ENCODE results near the gene CEACAM4.

The CEACAM4 gene

GRCh38 chr19:41616792-41617621 is 9.9 kb downstream of the CEACAM4 start:
- DNase-seq: no peak

- no peak for DNase-seq
Observed at GRCh38 chr19:41615207-41615606, 11.7 kb downstream of the CEACAM4 start.

- DNase-seq: no peak
Observed at GRCh38 chr19:41612483-41612882, 14.4 kb downstream of the CEACAM4 start.

GRCh38 chr19:41610789-41611188 is 16.1 kb downstream of the CEACAM4 start:
- DNase-seq: no peak

- DNase-seq: no peak
Observed at GRCh38 chr19:41607668-41608067, 19.2 kb downstream of the CEACAM4 start.

- DNase-seq: no peak
Observed at GRCh38 chr19:41606215-41606837, 20.5 kb downstream of the CEACAM4 start.

- no peak for DNase-seq
Observed at GRCh38 chr19:41604831-41605230, 22.0 kb downstream of the CEACAM4 start.

GRCh38 chr19:41601771-41602170 is 25.1 kb downstream of the CEACAM4 start:
- no peak for DNase-seq

- DNase-seq: no peak
Observed at GRCh38 chr19:41599175-41599966, 27.5 kb downstream of the CEACAM4 start.

GRCh38 chr19:41597600-41598041 is 29.3 kb downstream of the CEACAM4 start:
- peak; percentile 57 for DNase-seq

- DNase-seq: no peak
Observed at GRCh38 chr19:41595890-41596280, 31.0 kb downstream of the CEACAM4 start.

- DNase-seq: peak; percentile 39
Observed at GRCh38 chr19:41595258-41595889, 31.5 kb downstream of the CEACAM4 start.

GRCh38 chr19:41591951-41592562 is 34.8 kb downstream of the CEACAM4 start:
- DNase-seq: no peak

GRCh38 chr19:41590936-41591335 is 35.9 kb downstream of the CEACAM4 start:
- no peak for DNase-seq

GRCh38 chr19:41589371-41589770 is 37.5 kb downstream of the CEACAM4 start:
- DNase-seq: no peak

- no peak for DNase-seq
Observed at GRCh38 chr19:41588497-41589209, 38.2 kb downstream of the CEACAM4 start.

- DNase-seq: no peak
Observed at GRCh38 chr19:41587838-41588210, 39.0 kb downstream of the CEACAM4 start.

GRCh38 chr19:41587101-41587837 is 39.6 kb downstream of the CEACAM4 start:
- no peak for DNase-seq

GRCh38 chr19:41586064-41586463 is 40.8 kb downstream of the CEACAM4 start:
- DNase-seq: no peak

- no peak for DNase-seq
Observed at GRCh38 chr19:41584931-41585330, 41.9 kb downstream of the CEACAM4 start.

- DNase-seq: no peak
Observed at GRCh38 chr19:41584260-41584810, 42.5 kb downstream of the CEACAM4 start.
